OCI-LY1 (cell line): ENCODE measurements around the gene STAMBP.

Experiments
- H2AFZ ChIP-seq: fragments of 200-600 bp; sonication (generic), shearing (Covaris generic); 2 replicates; pipeline ENCODE4 v1.6.0; 2014; ENCODE audit warnings: antibody characterized with exemption, mild to moderate bottlenecking, low read length
- H3F3A ChIP-seq: fragments of 200-600 bp; sonication (generic), shearing (Covaris generic); 2 replicates; pipeline ENCODE4 v1.6.0; 2014; ENCODE audit warnings: mild to moderate bottlenecking, antibody characterized with exemption, low read length, moderate library complexity; ENCODE audit not compliant: insufficient read depth
- H3K27ac ChIP-seq: fragments of 200-600 bp; sonication (generic); 2 replicates; pipeline ENCODE4 v1.5.1; 2014; ENCODE audit warnings: low read length, mixed run types, mild to moderate bottlenecking, low read depth; ENCODE audit not compliant: poor library complexity, severe bottlenecking
- H3K27me3 ChIP-seq: fragments of 200-600 bp; sonication (generic); 2 replicates; pipeline ENCODE4 v1.6.0; 2014; ENCODE audit warnings: antibody characterized with exemption, mild to moderate bottlenecking, low read length, moderate library complexity; ENCODE audit not compliant: insufficient read depth
- H3K36me3 ChIP-seq: fragments of 200-600 bp; sonication (generic); 2 replicates; pipeline ENCODE4 v1.6.1; 2014; ENCODE audit warnings: mild to moderate bottlenecking, antibody characterized with exemption, low read length, moderate library complexity, mixed read lengths; ENCODE audit not compliant: insufficient read depth
- H3K4me1 ChIP-seq: fragments of 200-600 bp; sonication (generic); 2 replicates; pipeline ENCODE4 v1.5.1; 2014; ENCODE audit warnings: mild to moderate bottlenecking, low read length, moderate library complexity; ENCODE audit not compliant: insufficient read depth, severe bottlenecking
- H3K4me2 ChIP-seq: fragments of 200-600 bp; sonication (generic), shearing (Covaris generic); 2 replicates; pipeline ENCODE4 v1.6.1; 2014; ENCODE audit warnings: low read length
- H3K4me3 ChIP-seq: fragments of 200-600 bp; sonication (generic); 2 replicates; pipeline ENCODE4 v1.5.1; 2014; ENCODE audit warnings: low read length, low read depth, mild to moderate bottlenecking, mixed read lengths; ENCODE audit not compliant: poor library complexity, severe bottlenecking
- H3K79me2 ChIP-seq: fragments of 200-600 bp; shearing (Covaris generic); 2 replicates; pipeline ENCODE4 v1.6.1; 2016; ENCODE audit warnings: mixed run types, low read length, mixed read lengths; ENCODE audit not compliant: insufficient read depth
- H3K9ac ChIP-seq: fragments of 200-600 bp; sonication (generic), shearing (Covaris generic); 2 replicates; pipeline ENCODE4 v1.6.1; 2014; ENCODE audit warnings: mild to moderate bottlenecking, low read length, mixed read lengths
- H3K9me2 ChIP-seq: fragments of 200-600 bp; sonication (generic), shearing (Covaris generic); 2 replicates; pipeline ENCODE4 v1.6.1; 2014; ENCODE audit warnings: low read depth, mild to moderate bottlenecking, low read length, mixed read lengths
- H3K9me3 ChIP-seq: fragments of 200-600 bp; shearing (Covaris generic); 2 replicates; pipeline ENCODE4 v1.6.1; 2014; ENCODE audit warnings: low read length, mixed read lengths
- H4K20me1 ChIP-seq: fragments of 200-600 bp; sonication (generic), shearing (Covaris generic); 2 replicates; pipeline ENCODE4 v1.6.0; 2016; ENCODE audit warnings: mild to moderate bottlenecking, low read length; ENCODE audit not compliant: insufficient read depth
- EZH2 ChIP-seq: fragments of 200-600 bp; sonication (generic), shearing (Covaris generic); IDR thresholded peaks from 2 replicates; pipeline ENCODE4 v1.8.0; 2017; ENCODE audit warnings: borderline replicate concordance, mixed run types, mild to moderate bottlenecking, antibody characterized with exemption, low read length, moderate library complexity, mixed read lengths
- TF ChIP-seq, protein P1 (sequence below): fragments of 200-600 bp; sonication (generic), shearing (Covaris generic); IDR thresholded peaks from 2 replicates; pipeline ENCODE4 v1.5.1; 2017; ENCODE audit warnings: mild to moderate bottlenecking, antibody characterized with exemption, low read length, moderate library complexity, mixed read lengths

Gene STAMBP

GRCh38 chr2:73896362-73897239 lies 67.8 kb downstream of the STAMBP start:
- no peak overlapping the region for H3K4me2 ChIP-seq
- no peak overlapping the region for H2AFZ ChIP-seq
- H3K27ac ChIP-seq: no peak overlapping the region

GRCh38 chr2:73897240-73897583 lies 68.5 kb downstream of the STAMBP start:
- Histone ChIP-seq H4K20me1 (no peaks in the 10 kb centered on the region), H2AFZ (no peak overlapping the region), H3K4me2 (no peak overlapping the region), H3K27ac (no peak overlapping the region), H3K4me3 (no peak overlapping the region), H3K9me3 (no peaks in the 10 kb centered on the region), H3K36me3 (no peaks in the 10 kb centered on the region), H3K79me2 (no peaks in the 10 kb centered on the region), H3K9me2 (no peaks in the 10 kb centered on the region), H3K9ac (no peak overlapping the region), H3F3A (no peaks in the 10 kb centered on the region), H3K4me1 (no peaks in the 10 kb centered on the region), H3K27me3 (no peaks in the 10 kb centered on the region)
- no peak for TF ChIP-seq EZH2
- TF ChIP-seq, protein P1, sequence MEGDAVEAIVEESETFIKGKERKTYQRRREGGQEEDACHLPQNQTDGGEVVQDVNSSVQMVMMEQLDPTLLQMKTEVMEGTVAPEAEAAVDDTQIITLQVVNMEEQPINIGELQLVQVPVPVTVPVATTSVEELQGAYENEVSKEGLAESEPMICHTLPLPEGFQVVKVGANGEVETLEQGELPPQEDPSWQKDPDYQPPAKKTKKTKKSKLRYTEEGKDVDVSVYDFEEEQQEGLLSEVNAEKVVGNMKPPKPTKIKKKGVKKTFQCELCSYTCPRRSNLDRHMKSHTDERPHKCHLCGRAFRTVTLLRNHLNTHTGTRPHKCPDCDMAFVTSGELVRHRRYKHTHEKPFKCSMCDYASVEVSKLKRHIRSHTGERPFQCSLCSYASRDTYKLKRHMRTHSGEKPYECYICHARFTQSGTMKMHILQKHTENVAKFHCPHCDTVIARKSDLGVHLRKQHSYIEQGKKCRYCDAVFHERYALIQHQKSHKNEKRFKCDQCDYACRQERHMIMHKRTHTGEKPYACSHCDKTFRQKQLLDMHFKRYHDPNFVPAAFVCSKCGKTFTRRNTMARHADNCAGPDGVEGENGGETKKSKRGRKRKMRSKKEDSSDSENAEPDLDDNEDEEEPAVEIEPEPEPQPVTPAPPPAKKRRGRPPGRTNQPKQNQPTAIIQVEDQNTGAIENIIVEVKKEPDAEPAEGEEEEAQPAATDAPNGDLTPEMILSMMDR: no peak

More at GRCh38 chr2:73896362-73897239, 67.8 kb downstream of the STAMBP start:
- H3K9ac ChIP-seq: no peak overlapping the region
- no peaks in the 10 kb centered on the region for H4K20me1 ChIP-seq
- no peaks in the 10 kb centered on the region for H3K79me2 ChIP-seq
- H3F3A ChIP-seq: no peaks in the 10 kb centered on the region
- no peaks in the 10 kb centered on the region for H3K9me2 ChIP-seq
- TF ChIP-seq, protein P1: no peak
- TF ChIP-seq EZH2: no peak
- H3K27me3 ChIP-seq: no peaks in the 10 kb centered on the region
- no peaks in the 10 kb centered on the region for H3K4me1 ChIP-seq
- H3K36me3 ChIP-seq: no peaks in the 10 kb centered on the region
- no peak overlapping the region for H3K4me3 ChIP-seq
- no peaks in the 10 kb centered on the region for H3K9me3 ChIP-seq

- no peaks in the 10 kb centered on the region for H3F3A ChIP-seq
- no peaks in the 10 kb centered on the region for H3K4me1 ChIP-seq
- no peak overlapping the region for H2AFZ ChIP-seq
- H3K4me2 ChIP-seq: no peak overlapping the region
- H3K4me3 ChIP-seq: no peak overlapping the region
- H3K79me2 ChIP-seq: no peaks in the 10 kb centered on the region
- no peaks in the 10 kb centered on the region for H3K27me3 ChIP-seq
- H3K9ac ChIP-seq: no peak overlapping the region
- H3K36me3 ChIP-seq: no peaks in the 10 kb centered on the region
- TF ChIP-seq EZH2: no peak
- TF ChIP-seq, protein P1: no peak
- no peaks in the 10 kb centered on the region for H3K9me3 ChIP-seq
- no peak overlapping the region for H3K27ac ChIP-seq
- H3K9me2 ChIP-seq: no peaks in the 10 kb centered on the region
- no peaks in the 10 kb centered on the region for H4K20me1 ChIP-seq
Measured at GRCh38 chr2:73897934-73898333, 69.2 kb downstream of the STAMBP start.
